HepG2 (cell line): Measurements from ENCODE around the gene ANKS4B. TPM values are rescaled to one million over a fixed set of nuclear protein-coding genes. Genes with fewer than 3 reads are reported as not detected.

Source experiments
- ARNTL ChIP-seq: sonication (generic); formaldehyde crosslinking; IDR thresholded peaks from 2 replicates; pipeline ENCODE4 v1.4.0; 2020; ENCODE audit warnings: mild to moderate bottlenecking, missing genetic modification reagents
- HHEX ChIP-seq: IDR thresholded peaks from 2 replicates; pipeline ENCODE4 v1.6.1; 2016; ENCODE audit warnings: control low read depth
- JUN ChIP-seq: sonication (generic); formaldehyde crosslinking; IDR thresholded peaks from 2 replicates; pipeline ENCODE4 v1.4.0; 2020; ENCODE audit warnings: mild to moderate bottlenecking, missing genetic modification reagents
- KDM6A ChIP-seq: IDR thresholded peaks from 2 replicates; pipeline ENCODE4 v1.6.1; 2016; ENCODE audit warnings: low read depth
- MXD4 ChIP-seq: IDR thresholded peaks from 2 replicates; pipeline ENCODE4 v1.6.1; 2016; ENCODE audit warnings: mild to moderate bottlenecking, missing biosample characterization, missing genetic modification reagents
- PITX1 ChIP-seq: sonication (generic); formaldehyde crosslinking; IDR thresholded peaks from 2 replicates; pipeline ENCODE4 v1.5.1; 2020; ENCODE audit warnings: mild to moderate bottlenecking, missing genetic modification reagents
- POGK ChIP-seq: sonication (generic); formaldehyde crosslinking; conservative IDR thresholded peaks from 2 replicates; pipeline ENCODE4 v1.8.0; 2022; ENCODE audit warnings: mild to moderate bottlenecking, moderate library complexity, missing genetic modification reagents
- ZBTB46 ChIP-seq: sonication (generic); formaldehyde crosslinking; IDR thresholded peaks from 2 replicates; pipeline ENCODE4 v1.4.0; 2020; ENCODE audit warnings: mild to moderate bottlenecking, missing genetic modification reagents, borderline replicate concordance
- ZGPAT ChIP-seq: IDR thresholded peaks from 2 replicates; pipeline ENCODE4 v1.6.1; 2016; ENCODE audit warnings: mild to moderate bottlenecking
- ZIK1 ChIP-seq: sonication (generic); formaldehyde crosslinking; IDR thresholded peaks from 2 replicates; pipeline ENCODE4 v1.5.0; 2020; ENCODE audit warnings: mild to moderate bottlenecking, low read depth, missing genetic modification reagents, borderline replicate concordance
- ZNF138 ChIP-seq: sonication (generic); formaldehyde crosslinking; IDR thresholded peaks from 2 replicates; pipeline ENCODE4 v1.5.0; 2020; ENCODE audit warnings: mild to moderate bottlenecking, low read depth, missing genetic modification reagents
- ZNF142 ChIP-seq: sonication (generic); formaldehyde crosslinking; IDR thresholded peaks from 2 replicates; pipeline ENCODE4 v1.4.0; 2020; ENCODE audit warnings: missing genetic modification reagents
- ZNF20 ChIP-seq: sonication (generic); formaldehyde crosslinking; IDR thresholded peaks from 2 replicates; pipeline ENCODE4 v1.4.0; 2020; ENCODE audit warnings: mild to moderate bottlenecking, moderate library complexity, missing genetic modification reagents
- ZNF276 ChIP-seq: sonication (generic); formaldehyde crosslinking; IDR thresholded peaks from 2 replicates; pipeline ENCODE4 v1.4.0; 2020; ENCODE audit warnings: mild to moderate bottlenecking, low read depth, missing genetic modification reagents
- ZNF329 ChIP-seq: sonication (generic); formaldehyde crosslinking; IDR thresholded peaks from 2 replicates; pipeline ENCODE4 v1.9.0; 2021; ENCODE audit warnings: low read depth, mild to moderate bottlenecking, missing genetic modification reagents
- ZNF776 ChIP-seq: sonication (generic); formaldehyde crosslinking; IDR thresholded peaks from 2 replicates; pipeline ENCODE4 v1.4.0; 2020; ENCODE audit warnings: mild to moderate bottlenecking, missing genetic modification reagents
- ZSCAN29 ChIP-seq: sonication (generic); formaldehyde crosslinking; conservative IDR thresholded peaks from 2 replicates; pipeline ENCODE4 v1.4.0; 2020; ENCODE audit warnings: mild to moderate bottlenecking, missing genetic modification reagents
- polyA plus RNA-seq, 8 experiments: library from polyadenylated mRNA; depleted of rRNA in 3 of 8; stranded (reverse) in 7 of 8; unstranded in 1 of 8; fragments of >200 nt; fragmentation: Illumina TruSeq in 4 of 8; extraction: Trizol in 4 of 8; gene quantifications; 2 replicates each; pipeline versions ENCODE4 v1.2.1 to v1.2.3, GENCODE V29; 2011 to 2016; ENCODE audit warnings: low read depth in 4 of 8, missing spikeins in 1 of 8, mixed read lengths in 1 of 8; ENCODE audit not compliant: insufficient read depth in 1 of 8
- total RNA-seq, 5 experiments: library from RNA; depleted of rRNA; stranded (reverse); fragments of >200 nt; fragmentation: Illumina TruSeq; extraction: Trizol; gene quantifications; 2 replicates each; pipeline ENCODE4 v1.2.3, GENCODE V29; 2016; ENCODE audit warnings: low read depth in 1 of 5

The ANKS4B gene
- total and polyA plus RNA-seq, 2 of the 13 experiments (the other 11 are each of a cell fraction or from before 2014, with no cell fraction given): 6.5 to 30.0 TPM

GRCh38 chr16:21301895-21302291 lies 68.4 kb downstream of the ANKS4B start (continued):
- TF ChIP-seq ZBTB46 (0 out of 2 replicates have a peak, but pooled peaks have one; percentile 2), PITX1 (peak; percentile 7; the same call in 1 of the 2 replicates), ZNF20 (CRISPR knock-in tag) (0 out of 2 replicates have a peak, but pooled peaks have one; percentile 13), ZNF142 (CRISPR knock-in tag) (no peak), JUN (CRISPR knock-in tag) (0 out of 2 replicates have a peak, but pooled peaks have one; percentile 6), ZNF329 (CRISPR knock-in tag) (no peak), ZGPAT (peak; percentile 2; the same call in 1 of the 2 replicates), POGK (peak; percentile 3; the same call in 1 of the 2 replicates), ZSCAN29 (peak; percentile 23; the same call in 1 of the 2 replicates), ZNF776 (CRISPR knock-in tag) (peak; percentile 47), ZIK1 (CRISPR knock-in tag) (0 out of 2 replicates have a peak, but pooled peaks have one; percentile 3), ARNTL (CRISPR knock-in tag) (no peak), ZNF138 (CRISPR knock-in tag) (0 out of 2 replicates have a peak, but pooled peaks have one; percentile 10), MXD4 (CRISPR knock-in tag) (no peak), HHEX (CRISPR knock-in tag) (no peak), ZNF276 (CRISPR knock-in tag) (0 out of 2 replicates have a peak, but pooled peaks have one; percentile 73), KDM6A (CRISPR knock-in tag) (no peak)
